Tibial artery (tissue), 4 donors: ENCODE results near the gene TP53RK.

Experiments
- DNase-seq, 2 donors: peaks; one replicate each; pipeline ENCODE4 v3.0.0-alpha.2; 2019
- H3K27ac ChIP-seq, 2 donors: fragments of 200-600 bp; sonication (generic) in 1 of 2; 1 replicate in 1 of 2; 2 replicates in 1 of 2; pipeline ENCODE4 v1.5.1; 2018 to 2019; ENCODE audit warnings: mild to moderate bottlenecking in 1 of 2
- H3K27me3 ChIP-seq, 2 donors: fragments of 200-600 bp; sonication (generic) in 1 of 2; one replicate each; pipeline versions ENCODE4 v1.5.1 to v1.6.0; 2016 to 2019
- H3K36me3 ChIP-seq, 3 donors: fragments of 200-600 bp; sonication (generic) in 2 of 3; one replicate each; pipeline ENCODE4 v1.5.1; 2016 to 2019; ENCODE audit warnings: mild to moderate bottlenecking in 2 of 3
- H3K4me1 ChIP-seq, 4 donors: fragments of 200-600 bp; sonication (generic) in 2 of 4; 1 replicate in 3 of 4; 2 replicates in 1 of 4; pipeline ENCODE4 v1.5.1; 2016 to 2019
- H3K4me3 ChIP-seq, 2 donors: fragments of 200-600 bp; sonication (generic) in 1 of 2; 1 replicate in 1 of 2; 2 replicates in 1 of 2; pipeline ENCODE4 v1.5.1; 2018 to 2019; ENCODE audit warnings: mild to moderate bottlenecking in 2 of 2
- H3K9me3 ChIP-seq, 3 donors: fragments of 200-600 bp; sonication (generic) in 1 of 3; one replicate each; pipeline ENCODE4 v1.5.1; 2016 to 2019
- CTCF ChIP-seq, 2 experiments: fragments of 200-600 bp in 1 of 2; fragments of 450-650 bp in 1 of 2; IDR thresholded peaks; one replicate each; pipeline ENCODE4 v1.5.1; 2017 to 2019; ENCODE audit warnings: antibody characterized with exemption in 2 of 2, mild to moderate bottlenecking in 1 of 2, moderate library complexity in 1 of 2
- intact Hi-C: fragments of 100-400 bp; cut with DNase I; formaldehyde crosslinking; loops from one replicate; pipeline ENCODE4 v1.15.0; 2023; ENCODE audit warnings: low total_unique reads

The TP53RK gene

GRCh38 chr20:46701057-46701456 is 11.8 kb upstream of the TP53RK start:
- intact Hi-C loops: no loop called here
- no peak for TF ChIP-seq CTCF (IDR thresholded peaks at IDR 0.05)
- no peak for DNase-seq

GRCh38 chr20:46700481-46700880 is 11.2 kb upstream of the TP53RK start:
- Histone ChIP-seq H3K36me3 (no peaks in the 10 kb centered on the region), H3K4me3 (no peak overlapping the region), H3K9me3 (no peaks in the 10 kb centered on the region), H3K27me3 (peaks cover 0 to 22% of the 10 kb centered on the region in 2 donors), H3K4me1 (no peaks in the 10 kb centered on the region), H3K27ac (no peak overlapping the region)
- TF ChIP-seq CTCF (IDR thresholded peaks at IDR 0.05): no peak
- no peak for DNase-seq
- intact Hi-C loops: no loop called here

More at GRCh38 chr20:46701057-46701456, 11.8 kb upstream of the TP53RK start:
- no peak overlapping the region for H3K4me3 ChIP-seq
- peaks cover 0 to 22% of the 10 kb centered on the region in 2 donors for H3K27me3 ChIP-seq
- H3K36me3 ChIP-seq: no peaks in the 10 kb centered on the region
- no peaks in the 10 kb centered on the region for H3K9me3 ChIP-seq
- H3K4me1 ChIP-seq: no peaks in the 10 kb centered on the region
- H3K27ac ChIP-seq: no peak overlapping the region

- H3K9me3 ChIP-seq: no peaks in the 10 kb centered on the region
- DNase-seq: no peak
- no peaks in the 10 kb centered on the region for H3K36me3 ChIP-seq
- TF ChIP-seq CTCF (IDR thresholded peaks at IDR 0.05): peak in 1 of 2 experiments; percentile 13
- H3K27ac ChIP-seq: no peak overlapping the region
- intact Hi-C loops: no loop called here
- no peak overlapping the region for H3K4me3 ChIP-seq
- peaks cover 0 to 22% of the 10 kb centered on the region in 2 donors for H3K27me3 ChIP-seq
- H3K4me1 ChIP-seq: no peaks in the 10 kb centered on the region
Measured at GRCh38 chr20:46699651-46700359, 10.6 kb upstream of the TP53RK start.

- Histone ChIP-seq H3K4me1 (no peaks in the 10 kb centered on the region), H3K9me3 (no peaks in the 10 kb centered on the region), H3K27ac (no peak overlapping the region), H3K36me3 (no peaks in the 10 kb centered on the region), H3K4me3 (no peak overlapping the region), H3K27me3 (peaks cover 0 to 22% of the 10 kb centered on the region in 2 donors)
- no peak for DNase-seq
- TF ChIP-seq CTCF (IDR thresholded peaks at IDR 0.05): no peak
- intact Hi-C loops: no loop called here
Measured at GRCh38 chr20:46698788-46699187, 9.5 kb upstream of the TP53RK start.

GRCh38 chr20:46696791-46697279 is 7.6 kb upstream of the TP53RK start:
- TF ChIP-seq CTCF (IDR thresholded peaks at IDR 0.05): no peak

More at GRCh38 chr20:46696791-46697279, 7.6 kb upstream of the TP53RK start:
- no peak for DNase-seq
- H3K36me3 ChIP-seq: no peaks in the 10 kb centered on the region
- no peaks in the 10 kb centered on the region for H3K4me1 ChIP-seq
- no peak overlapping the region for H3K4me3 ChIP-seq
- H3K27me3 ChIP-seq: peaks cover 0 to 18% of the 10 kb centered on the region in 2 donors
- no peaks in the 10 kb centered on the region for H3K9me3 ChIP-seq
- H3K27ac ChIP-seq: no peak overlapping the region
- intact Hi-C loops: no loop called here
